ENCODE results near the gene TEPSIN. TPM values are rescaled to one million over a fixed set of nuclear protein-coding genes. Genes with fewer than 3 reads are reported as not detected.
A peak's percentile ranks its signal among the peaks of the same experiment; 100 is the strongest.

TEPSIN gene
- total and polyA plus RNA-seq, 2 donors (not counting 3 experiments of a cell fraction or from before 2014, with no cell fraction given): 41.6 to 45.3 TPM

DNA sequence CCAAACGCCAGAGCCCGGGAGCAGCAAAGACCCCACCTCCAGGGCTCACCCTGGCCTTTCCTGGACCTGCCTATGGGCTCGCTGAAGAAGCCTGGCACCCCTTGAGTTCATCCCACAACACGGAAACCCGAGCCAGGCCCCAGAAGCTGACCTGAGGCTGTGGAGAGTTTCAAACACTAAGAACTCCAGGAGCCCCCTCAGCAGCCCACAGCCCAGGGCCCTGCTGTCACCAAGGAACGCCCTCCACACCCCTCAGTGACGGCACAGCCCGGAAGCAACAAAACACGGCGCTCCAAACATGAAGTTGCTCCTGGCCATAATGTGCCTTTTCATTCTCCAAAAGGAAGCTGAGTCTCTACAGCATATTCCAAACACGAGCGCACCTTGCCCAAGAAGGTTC, 47.0 kb upstream of the TEPSIN start:
- FAIRE-seq (no peak), DNase-seq (ENCODE audit: low read depth, low spot score) (no peak)
- TF ChIP-seq MYC (IDR thresholded peaks at IDR 0.05; ENCODE audit: low read depth, low read length) (no peak), JUN (IDR thresholded peaks at IDR 0.05; ENCODE audit: borderline replicate concordance, insufficient read depth, insufficient read length, low read depth) (no peak)
- peaks cover 44% of the 10 kb centered on the region for H3K79me2 ChIP-seq (ENCODE audit: control insufficient read depth, insufficient read depth, low read length)
- peak overlapping the region; percentile 39 for H3K4me2 ChIP-seq (ENCODE audit: insufficient read depth, low read length)
- peak overlapping the region in 1 of 3 experiments; percentile 46 for H3K4me3 ChIP-seq (replicated peaks in 1 of 3; ENCODE audit: insufficient read depth in 1 of 3, low read depth in 1 of 3, low read length in 3 of 3)
- BruUV-seq (replicated peaks): TSS peak; percentile 47
- peaks cover 3 to 15% of the 10 kb centered on the region in 2 experiments for H3K36me3 ChIP-seq (ENCODE audit: control insufficient read depth in 2 of 2, extremely low read depth in 1 of 2, insufficient read depth in 2 of 2, low read length in 2 of 2)
- no peaks in the 10 kb centered on the region for H3K9me3 ChIP-seq (replicated peaks; ENCODE audit: control insufficient read depth, insufficient read depth, low read length)
- peak overlapping the region; percentile 80 for H3K27ac ChIP-seq (ENCODE audit: insufficient read depth, low read depth, low read length)
- H2AFZ ChIP-seq (ENCODE audit: low read depth, low read length): peak overlapping the region; percentile 40
- CTCF ChIA-PET: interaction anchor here (0.8 to 2.0 kb wide), 6 partner anchors 9 to 199 kb away, joined by 3 to 6 read pairs (median 5); partner anchors contain the start of gene SLC38A10
- no peaks in the 10 kb centered on the region for H4K20me1 ChIP-seq (replicated peaks; ENCODE audit: control insufficient read depth, extremely low read depth, insufficient read depth, low read length)
- peak overlapping the region; percentile 49 for H3K9ac ChIP-seq (replicated peaks; ENCODE audit: extremely low read depth, insufficient read depth, low read length)
- intact Hi-C loops (cut with micrococcal nuclease) (loop anchor here (1.0 kb wide), 2 partner anchors 9 to 31 kb away; partner anchors contain the start of gene SLC38A10), dilution Hi-C loops (cut with MboI; ENCODE audit: extremely low pct_ligation_motif_present, low sequenced_read_pairs) (no loop called here)
- H3K27me3 ChIP-seq (ENCODE audit: control insufficient read depth in 2 of 2, insufficient read depth in 2 of 2, low read length in 2 of 2): no peaks in the 10 kb centered on the region
- no peaks in the 10 kb centered on the region for H3K9me1 ChIP-seq (replicated peaks; ENCODE audit: control insufficient read depth, extremely low read depth, insufficient read depth, low read length)
- POLR2A ChIA-PET: no interaction called here
- peaks cover 27% of the 10 kb centered on the region for H3K4me1 ChIP-seq (ENCODE audit: control insufficient read depth, extremely low read depth, insufficient read depth, low read length)

- FAIRE-seq (peak; percentile 95), DNase-seq (ENCODE audit: low read depth, low spot score) (peak; percentile 64)
- peak overlapping the region; percentile 49 for H3K9ac ChIP-seq (replicated peaks; ENCODE audit: extremely low read depth, insufficient read depth, low read length)
- peak overlapping the region; percentile 40 for H2AFZ ChIP-seq (ENCODE audit: low read depth, low read length)
- intact Hi-C loops (cut with micrococcal nuclease) (loop anchor here (1.0 kb wide), 1 partner anchor 30 kb away; no protein-coding TSS in a partner anchor), dilution Hi-C loops (cut with MboI; ENCODE audit: extremely low pct_ligation_motif_present, low sequenced_read_pairs) (no loop called here)
- H3K27ac ChIP-seq (ENCODE audit: insufficient read depth, low read depth, low read length): peak overlapping the region; percentile 80
- peaks cover 40% of the 10 kb centered on the region for H3K79me2 ChIP-seq (ENCODE audit: control insufficient read depth, insufficient read depth, low read length)
- CTCF ChIA-PET: interaction anchor here (0.8 to 2.0 kb wide), 6 partner anchors 10 to 199 kb away, joined by 3 to 6 read pairs (median 5); partner anchors contain the start of gene SLC38A10
- POLR2A ChIA-PET: no interaction called here
- H3K27me3 ChIP-seq (ENCODE audit: control insufficient read depth in 2 of 2, insufficient read depth in 2 of 2, low read length in 2 of 2): no peaks in the 10 kb centered on the region
- H3K4me2 ChIP-seq (ENCODE audit: insufficient read depth, low read length): peak overlapping the region; percentile 39
- H3K9me1 ChIP-seq (replicated peaks; ENCODE audit: control insufficient read depth, extremely low read depth, insufficient read depth, low read length): no peaks in the 10 kb centered on the region
- BruUV-seq (replicated peaks): TSS peak; percentile 44
- no peaks in the 10 kb centered on the region for H4K20me1 ChIP-seq (replicated peaks; ENCODE audit: control insufficient read depth, extremely low read depth, insufficient read depth, low read length)
- peaks cover 27% of the 10 kb centered on the region for H3K4me1 ChIP-seq (ENCODE audit: control insufficient read depth, extremely low read depth, insufficient read depth, low read length)
- H3K4me3 ChIP-seq (replicated peaks in 1 of 3; ENCODE audit: insufficient read depth in 1 of 3, low read depth in 1 of 3, low read length in 3 of 3): peak overlapping the region; percentile 16 to 46 (median 30)
- no peak for TF ChIP-seq GATA2 (IDR thresholded peaks at IDR 0.05; ENCODE audit: insufficient read depth, insufficient read length, low read depth, low read length)
- no peak for TF ChIP-seq JUN (IDR thresholded peaks at IDR 0.05; ENCODE audit: borderline replicate concordance, insufficient read depth, insufficient read length, low read depth)
- peak; percentile 73 for TF ChIP-seq POLR2A (IDR thresholded peaks at IDR 0.05; ENCODE audit: low read depth, low read length)
- TF ChIP-seq POLR2AphosphoS5 (IDR thresholded peaks at IDR 0.05; ENCODE audit: insufficient read depth, low read depth, low read length): peak; percentile 93
- TF ChIP-seq, protein P1, sequence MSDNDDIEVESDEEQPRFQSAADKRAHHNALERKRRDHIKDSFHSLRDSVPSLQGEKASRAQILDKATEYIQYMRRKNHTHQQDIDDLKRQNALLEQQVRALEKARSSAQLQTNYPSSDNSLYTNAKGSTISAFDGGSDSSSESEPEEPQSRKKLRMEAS (IDR thresholded peaks at IDR 0.05; ENCODE audit: insufficient read depth, insufficient read length): peak; percentile 70
- TF ChIP-seq EZH2 (IDR thresholded peaks at IDR 0.05; ENCODE audit: borderline replicate concordance, low read depth, low read length, severe bottlenecking): no peak
- TF ChIP-seq CTCF (IDR thresholded peaks at IDR 0.05; ENCODE audit: extremely low read depth in 1 of 2, insufficient read depth in 1 of 2, low read depth in 1 of 2, low read length in 2 of 2): peak in 1 of 2 donors; percentile 7
- TF ChIP-seq FOS (IDR thresholded peaks at IDR 0.05; ENCODE audit: borderline replicate concordance, insufficient read depth, low read length): no peak
- peak; percentile 85 for TF ChIP-seq MYC (IDR thresholded peaks at IDR 0.05; ENCODE audit: low read depth, low read length)
- no peaks in the 10 kb centered on the region for H3K9me3 ChIP-seq (replicated peaks; ENCODE audit: control insufficient read depth, insufficient read depth, low read length)
- H3K36me3 ChIP-seq (ENCODE audit: control insufficient read depth in 2 of 2, extremely low read depth in 1 of 2, insufficient read depth in 2 of 2, low read length in 2 of 2): peaks cover 3 to 16% of the 10 kb centered on the region in 2 experiments
These were observed 46.5 kb upstream of the TEPSIN start for GRCh38 chr17:81285179-81285878.

Measured in endothelial cell of umbilical vein (primary cell).